H7 (cell line): ENCODE data around the gene KIF22. TPM values are rescaled to one million over a fixed set of nuclear protein-coding genes. Genes with fewer than 3 reads are reported as not detected.
"Not testable (repeated sequence)": the region's sequence is repeated elsewhere in the genome, so short reads cannot be mapped to it uniquely, and the experiment has no call there.

Source experiments
- DNase-seq: peaks from one replicate; pipeline ENCODE4 v3.0.0; 2012
- H3K27me3 ChIP-seq: 2 replicates; pipeline ENCODE4 v1.6.0; 2011; ENCODE audit warnings: mild to moderate bottlenecking, low read length; ENCODE audit not compliant: control insufficient read depth, insufficient read depth
- H3K36me3 ChIP-seq: replicated peaks from 2 replicates; pipeline ENCODE4 v1.5.1; 2011; ENCODE audit warnings: low read length; ENCODE audit not compliant: control insufficient read depth, insufficient read depth
- H3K4me3 ChIP-seq: 2 replicates; pipeline ENCODE4 v1.5.1; 2011; ENCODE audit warnings: low read depth, mild to moderate bottlenecking, control low read depth, low read length, moderate library complexity; ENCODE audit not compliant: insufficient read depth
- total RNA-seq: library from RNA; depleted of rRNA; stranded (reverse); fragments of >200 nt; shearing (Covaris generic); gene quantifications from 2 replicates; pipeline ENCODE4 v1.2.3, GENCODE V29; 2014

The KIF22 gene
- total RNA-seq, 1 experiment from 2014 or later: 205 TPM

DNA sequence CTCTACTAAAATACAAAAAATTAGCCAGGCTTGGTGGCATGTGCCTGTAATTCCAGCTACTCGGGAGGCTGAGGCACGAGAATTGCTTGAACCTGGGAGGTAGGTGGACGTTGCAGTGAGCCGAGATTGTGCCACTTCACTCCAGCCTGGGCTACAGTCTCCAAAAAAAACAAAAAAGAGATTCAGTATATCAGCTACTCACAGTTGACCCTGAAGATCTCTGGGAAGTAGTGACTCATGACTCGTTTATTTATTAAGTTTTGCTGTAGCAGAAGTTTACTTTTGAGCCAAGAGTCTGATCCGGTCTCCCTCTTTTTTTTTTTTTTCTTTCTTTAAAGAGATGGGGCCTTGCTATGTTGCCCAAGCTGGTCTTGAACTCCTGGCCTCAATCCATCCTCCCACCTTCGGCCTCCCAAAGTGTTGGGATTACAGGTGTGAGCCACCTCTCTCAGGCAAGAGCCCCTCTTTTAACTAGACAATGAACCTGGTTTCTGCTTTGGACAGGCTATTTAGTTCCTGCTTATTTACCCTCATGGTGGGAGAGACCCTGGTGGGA lies 34.1 kb downstream of the KIF22 start:
- Histone ChIP-seq H3K27me3 (no peaks in the 10 kb centered on the region), H3K4me3 (no peak overlapping the region), H3K36me3 (peaks cover 5% of the 10 kb centered on the region)
- no peak for DNase-seq

DNA sequence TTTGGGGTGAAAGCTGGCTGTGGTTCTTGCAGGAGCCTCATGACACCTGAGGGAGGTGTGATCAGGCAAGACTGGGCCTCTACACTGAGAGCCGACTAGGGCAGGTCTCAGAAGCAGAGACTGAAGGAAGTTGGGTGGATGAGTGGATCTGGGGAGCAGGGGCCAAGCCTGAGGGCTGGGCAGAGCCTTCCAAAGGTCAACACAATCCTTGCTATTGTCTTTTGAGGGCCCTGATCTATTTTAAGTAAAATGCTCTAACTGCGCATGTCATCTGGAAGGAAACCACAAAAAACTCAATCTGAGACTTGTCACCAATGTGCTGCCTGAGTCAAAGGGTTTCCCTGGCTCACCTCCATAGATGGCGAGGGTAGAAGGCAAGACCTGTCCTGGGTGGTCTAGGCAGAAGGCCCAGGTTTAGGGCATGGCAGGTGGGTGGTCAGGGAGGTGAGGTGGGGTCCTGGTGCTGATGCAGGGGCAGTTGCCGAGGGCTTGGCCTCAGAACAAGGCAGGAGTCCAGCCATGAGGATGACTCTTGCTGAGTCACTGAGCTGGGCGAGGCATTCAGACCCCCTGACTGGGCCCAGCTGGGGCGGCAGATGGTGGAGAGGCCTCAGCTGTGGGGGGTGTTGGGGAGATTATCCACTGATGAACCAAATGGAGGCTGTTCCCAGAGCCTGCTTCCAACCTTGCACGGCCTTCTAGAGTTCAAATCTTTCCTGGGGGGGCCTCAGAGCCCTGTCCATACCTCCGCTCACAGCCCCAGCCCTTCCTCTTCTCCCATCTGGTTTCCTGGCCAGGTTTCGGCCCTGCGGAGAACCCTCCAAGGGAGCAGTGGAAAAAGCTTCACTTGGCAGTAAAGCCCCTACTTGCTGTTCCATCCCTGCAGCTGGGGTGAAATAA lies 34.8 kb downstream of the KIF22 start:
- no peak for DNase-seq
- Histone ChIP-seq H3K4me3 (no peak overlapping the region), H3K36me3 (no peaks in the 10 kb centered on the region), H3K27me3 (no peaks in the 10 kb centered on the region)

DNA sequence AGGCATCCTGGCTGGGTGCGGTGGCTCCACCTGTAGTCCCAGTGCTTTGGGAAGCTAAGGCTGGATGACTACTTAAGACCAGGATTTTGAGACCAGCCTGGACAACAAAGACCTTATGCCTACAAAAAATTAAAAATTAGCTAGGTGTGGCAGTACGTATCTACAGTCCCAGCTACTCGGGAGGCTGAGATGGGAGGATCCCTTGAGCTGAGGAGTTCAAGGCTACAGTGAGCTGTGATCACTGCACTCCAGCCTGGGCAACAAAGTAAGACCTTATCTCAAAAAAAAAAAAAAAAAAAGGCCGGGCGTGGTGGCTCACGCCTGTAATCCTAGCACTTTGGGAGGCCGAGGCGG lies 35.8 kb downstream of the KIF22 start:
- Histone ChIP-seq H3K27me3 (no peaks in the 10 kb centered on the region), H3K36me3 (no peaks in the 10 kb centered on the region), H3K4me3 (no peak overlapping the region)
- DNase-seq: no peak

DNA sequence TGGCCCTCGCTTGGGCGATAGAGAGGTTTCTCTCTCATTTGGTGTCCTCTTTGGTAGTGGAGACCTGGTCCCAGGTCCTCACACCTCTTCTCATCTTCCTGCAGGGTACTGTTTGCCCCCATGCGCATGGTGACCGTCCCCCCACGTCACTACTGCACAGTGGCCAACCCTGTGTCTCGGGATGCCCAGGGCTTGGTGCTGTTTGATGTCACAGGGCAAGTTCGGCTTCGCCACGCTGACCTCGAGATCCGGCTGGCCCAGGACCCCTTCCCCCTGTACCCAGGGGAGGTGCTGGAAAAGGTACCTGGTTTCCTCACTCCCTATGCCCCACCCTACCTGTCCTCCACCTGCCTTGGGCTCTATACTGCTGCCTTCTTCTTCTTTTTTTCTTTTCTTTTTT lies 40.2 kb downstream of the KIF22 start:
- H3K4me3 ChIP-seq: no peak overlapping the region
- H3K27me3 ChIP-seq: no peaks in the 10 kb centered on the region
- DNase-seq: no peak
- H3K36me3 ChIP-seq: no peaks in the 10 kb centered on the region

DNA sequence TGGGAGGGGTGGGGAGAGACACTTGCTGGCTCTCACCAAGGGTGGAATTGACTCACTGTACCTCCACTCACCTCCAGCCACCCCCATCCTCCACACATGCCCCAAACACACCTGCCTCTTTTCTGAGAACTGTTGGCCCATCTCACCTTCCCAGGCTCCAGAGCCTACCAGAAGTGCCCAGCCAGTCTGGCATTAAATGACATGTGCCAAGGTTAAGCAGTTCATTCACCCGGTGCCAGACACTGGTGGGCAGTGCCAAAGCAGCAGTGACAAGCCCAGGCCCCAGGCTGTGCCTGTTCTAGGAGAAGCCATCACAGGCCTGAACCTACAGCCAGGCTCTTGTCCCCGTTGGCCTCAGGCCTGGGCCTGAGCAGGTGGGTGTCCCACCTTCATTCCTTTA lies 40.9 kb downstream of the KIF22 start:
- H3K36me3 ChIP-seq: no peaks in the 10 kb centered on the region
- H3K27me3 ChIP-seq: no peaks in the 10 kb centered on the region
- H3K4me3 ChIP-seq: no peak overlapping the region
- DNase-seq: no peak

DNA sequence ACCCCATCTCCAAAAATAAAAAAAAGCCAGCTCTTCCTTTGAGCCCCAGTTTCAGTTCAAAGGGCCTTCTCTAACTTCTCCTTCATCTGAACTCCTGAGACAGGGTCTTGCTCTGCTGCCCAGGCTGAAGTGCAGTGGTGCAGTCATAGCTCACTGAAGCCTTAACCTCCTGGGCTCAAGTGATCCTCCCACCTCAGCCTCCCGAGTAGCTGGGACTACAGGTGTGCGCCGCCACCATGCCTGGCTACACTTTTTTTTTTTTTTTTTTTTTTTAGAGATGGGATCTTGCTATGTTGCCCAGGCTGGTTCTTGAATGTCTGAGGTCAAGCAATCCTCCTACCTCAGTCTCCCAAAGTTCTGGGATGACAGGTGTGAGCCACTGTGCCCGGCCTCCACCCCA lies 42.7 kb downstream of the KIF22 start:
- H3K27me3 ChIP-seq, H3K36me3 ChIP-seq, H3K4me3 ChIP-seq, DNase-seq: not testable (repeated sequence)

DNA sequence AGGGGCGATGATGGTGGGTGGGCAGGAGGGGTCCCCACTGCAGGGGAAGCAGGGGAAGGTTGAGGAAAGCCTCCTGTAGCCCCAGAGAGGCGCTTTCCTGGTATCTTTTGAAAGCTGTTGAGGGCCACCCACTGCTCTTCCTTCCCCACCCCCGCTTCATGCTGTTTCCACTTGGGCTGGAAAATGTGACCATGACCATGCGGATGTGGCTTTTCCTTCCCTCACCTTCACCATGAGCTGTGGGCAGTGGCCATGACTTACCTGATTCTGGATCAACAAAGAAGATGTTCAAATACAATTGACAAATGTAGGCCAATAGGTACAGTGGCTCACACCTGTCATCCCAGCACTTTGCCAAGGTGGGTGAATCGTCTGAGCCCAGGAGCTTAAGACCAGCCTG lies 43.5 kb downstream of the KIF22 start:
- Histone ChIP-seq H3K4me3 (no peak overlapping the region), H3K27me3 (no peaks in the 10 kb centered on the region), H3K36me3 (no peaks in the 10 kb centered on the region)
- DNase-seq: no peak

DNA sequence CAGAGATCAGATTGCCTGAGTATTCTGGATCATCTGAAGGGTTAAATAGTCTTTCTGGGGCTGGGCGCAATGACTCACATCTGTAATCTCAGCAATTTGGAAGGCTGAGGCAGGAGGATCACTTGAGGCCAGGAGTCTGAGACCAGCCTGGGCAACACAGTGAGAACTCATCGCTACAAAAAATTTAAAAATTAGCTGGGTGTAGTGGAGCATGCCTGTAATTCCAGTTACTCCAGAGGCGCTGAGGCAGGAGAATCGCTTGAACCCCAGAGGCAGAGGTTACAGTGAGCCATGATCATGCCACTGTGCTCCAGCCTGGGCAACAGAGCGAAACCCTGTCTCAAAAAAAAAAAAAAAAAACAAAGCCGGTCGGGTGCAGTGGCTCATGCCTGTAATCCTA lies 45.4 kb downstream of the KIF22 start:
- H3K36me3 ChIP-seq: no peaks in the 10 kb centered on the region
- H3K4me3 ChIP-seq: no peak overlapping the region
- no peak for DNase-seq
- H3K27me3 ChIP-seq: no peaks in the 10 kb centered on the region

DNA sequence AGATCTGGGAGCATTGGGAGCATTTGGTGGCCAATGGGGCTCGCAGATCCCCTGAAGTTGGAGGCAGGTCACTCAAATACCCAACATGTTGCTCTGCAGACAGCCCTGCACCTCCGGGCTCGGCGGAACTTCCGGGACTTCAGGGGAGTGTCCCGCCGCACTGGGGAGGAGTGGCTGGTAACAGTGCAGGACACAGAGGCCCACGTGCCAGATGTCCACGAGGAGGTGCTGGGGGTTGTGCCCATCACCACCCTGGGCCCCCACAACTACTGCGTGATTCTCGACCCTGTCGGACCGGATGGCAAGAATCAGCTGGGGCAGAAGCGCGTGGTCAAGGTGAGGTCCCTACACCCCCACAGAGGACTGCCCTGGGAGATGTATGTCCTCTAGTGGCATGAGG lies 46.1 kb downstream of the KIF22 start:
- H3K36me3 ChIP-seq: no peaks in the 10 kb centered on the region
- DNase-seq: peak; percentile 36
- H3K27me3 ChIP-seq: no peaks in the 10 kb centered on the region
- no peak overlapping the region for H3K4me3 ChIP-seq

DNA sequence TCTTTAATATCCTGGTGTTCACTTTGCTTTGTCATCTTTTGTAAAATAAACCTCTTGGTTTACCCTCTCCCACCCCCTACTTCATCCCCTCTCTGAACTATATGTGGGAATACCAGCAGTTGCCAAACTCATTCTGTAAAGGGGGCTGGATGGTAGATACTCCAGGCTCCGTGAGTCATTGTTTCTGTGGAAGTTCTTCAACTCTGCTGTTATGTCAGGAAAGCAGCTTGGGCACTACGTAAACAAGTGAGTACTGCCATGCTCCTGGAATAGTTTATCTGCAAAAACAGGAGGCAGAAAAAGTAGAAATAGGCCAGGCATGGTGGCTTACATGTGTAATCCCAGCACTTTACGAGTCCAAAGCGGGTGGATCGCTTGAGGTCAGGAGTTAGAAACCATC lies 47.3 kb downstream of the KIF22 start:
- H3K4me3 ChIP-seq: no peak overlapping the region
- DNase-seq: no peak
- H3K27me3 ChIP-seq: no peaks in the 10 kb centered on the region
- H3K36me3 ChIP-seq: no peaks in the 10 kb centered on the region; the same call in 1 of the 2 replicates

DNA sequence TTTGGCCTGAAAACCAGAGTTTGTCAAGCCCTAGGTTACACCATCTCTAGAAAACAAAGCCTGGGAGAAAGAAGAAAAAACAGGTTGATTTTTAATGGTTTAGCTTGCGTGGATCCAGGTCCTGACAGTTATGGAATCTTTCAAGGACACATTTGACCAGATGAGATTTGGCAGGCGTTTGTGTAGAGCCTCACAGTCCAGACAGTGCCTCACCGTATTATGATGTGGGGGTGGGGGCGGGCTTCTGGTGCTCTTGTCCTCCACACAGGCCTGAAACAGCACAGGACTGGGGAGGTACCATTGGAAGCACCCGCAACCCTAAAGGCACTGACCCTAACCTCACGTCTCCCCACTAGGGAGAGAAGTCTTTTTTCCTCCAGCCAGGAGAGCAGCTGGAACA lies 49.3 kb downstream of the KIF22 start:
- DNase-seq: peak; percentile 36
- Histone ChIP-seq H3K4me3 (no peak overlapping the region), H3K36me3 (no peaks in the 10 kb centered on the region; the same call in 1 of the 2 replicates), H3K27me3 (no peaks in the 10 kb centered on the region)

DNA sequence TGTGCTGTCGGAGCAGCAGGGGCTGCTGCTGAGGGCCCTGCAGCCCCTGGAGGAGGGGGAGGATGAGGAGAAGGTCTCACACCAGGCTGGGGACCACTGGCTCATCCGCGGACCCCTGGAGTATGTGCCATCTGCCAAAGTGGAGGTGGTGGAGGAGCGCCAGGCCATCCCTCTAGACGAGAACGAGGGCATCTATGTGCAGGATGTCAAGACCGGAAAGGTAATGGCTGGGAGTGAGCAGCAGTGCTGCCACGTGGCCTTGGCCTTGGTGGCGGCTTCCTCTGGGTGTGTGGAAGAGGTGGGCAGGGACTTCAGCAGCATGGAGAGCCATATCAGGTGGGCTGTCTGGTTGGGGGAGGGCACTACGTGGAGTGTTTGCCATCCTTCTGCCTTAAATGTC lies 49.7 kb downstream of the KIF22 start:
- H3K27me3 ChIP-seq: no peaks in the 10 kb centered on the region
- no peak for DNase-seq
- H3K36me3 ChIP-seq: no peaks in the 10 kb centered on the region; the same call in 1 of the 2 replicates

DNA sequence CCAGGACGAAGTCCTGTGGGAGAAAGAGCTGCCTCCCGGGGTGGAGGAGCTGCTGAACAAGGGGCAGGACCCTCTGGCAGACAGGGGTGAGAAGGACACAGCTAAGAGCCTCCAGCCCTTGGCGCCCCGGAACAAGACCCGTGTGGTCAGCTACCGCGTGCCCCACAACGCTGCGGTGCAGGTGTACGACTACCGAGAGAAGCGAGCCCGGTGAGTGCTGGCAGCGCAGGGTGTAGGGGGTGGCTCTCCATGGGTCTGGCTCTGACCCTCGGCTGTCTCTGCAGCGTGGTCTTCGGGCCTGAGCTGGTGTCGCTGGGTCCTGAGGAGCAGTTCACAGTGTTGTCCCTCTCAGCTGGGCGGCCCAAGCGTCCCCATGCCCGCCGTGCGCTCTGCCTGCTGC lies 51.1 kb downstream of the KIF22 start:
- no peak overlapping the region for H3K4me3 ChIP-seq
- DNase-seq: no peak
- no peaks in the 10 kb centered on the region; the same call in 1 of the 2 replicates for H3K36me3 ChIP-seq
- no peaks in the 10 kb centered on the region for H3K27me3 ChIP-seq

More for the DNA sequence above, 49.7 kb downstream of the KIF22 start:
- no peak overlapping the region for H3K4me3 ChIP-seq

DNA sequence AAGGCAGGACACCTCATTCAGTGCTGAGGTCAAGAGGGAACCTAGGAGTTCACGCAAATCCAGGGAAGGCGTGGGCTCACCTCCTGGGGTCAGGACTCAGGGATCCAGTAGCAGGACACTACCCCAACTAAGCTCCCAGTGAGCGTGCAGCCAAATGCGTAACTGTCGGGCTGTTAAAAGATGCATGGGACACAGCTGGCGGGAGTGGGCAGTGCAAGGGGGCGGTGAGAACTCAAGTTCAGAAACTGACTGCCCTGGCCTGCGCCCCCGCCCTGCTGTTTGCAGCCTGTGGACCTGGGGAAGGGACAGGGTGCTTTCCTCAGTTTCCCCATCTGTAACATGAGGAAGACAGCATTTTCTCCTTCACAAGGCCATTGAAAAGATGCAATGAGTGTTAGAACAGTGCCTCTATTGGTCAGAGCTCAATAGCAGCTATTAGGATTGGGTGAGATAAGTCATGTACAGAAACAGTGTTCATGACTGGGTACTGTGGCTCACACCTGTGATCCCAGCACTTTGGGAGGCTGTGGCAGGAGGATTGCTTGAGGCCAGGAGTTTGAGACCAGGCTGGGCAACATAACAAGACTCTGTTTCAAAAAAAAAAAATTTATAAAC lies 52.3 kb downstream of the KIF22 start:
- H3K36me3 ChIP-seq: no peaks in the 10 kb centered on the region; the same call in 1 of the 2 replicates
- no peak for DNase-seq
- no peaks in the 10 kb centered on the region for H3K27me3 ChIP-seq
- no peak overlapping the region for H3K4me3 ChIP-seq

DNA sequence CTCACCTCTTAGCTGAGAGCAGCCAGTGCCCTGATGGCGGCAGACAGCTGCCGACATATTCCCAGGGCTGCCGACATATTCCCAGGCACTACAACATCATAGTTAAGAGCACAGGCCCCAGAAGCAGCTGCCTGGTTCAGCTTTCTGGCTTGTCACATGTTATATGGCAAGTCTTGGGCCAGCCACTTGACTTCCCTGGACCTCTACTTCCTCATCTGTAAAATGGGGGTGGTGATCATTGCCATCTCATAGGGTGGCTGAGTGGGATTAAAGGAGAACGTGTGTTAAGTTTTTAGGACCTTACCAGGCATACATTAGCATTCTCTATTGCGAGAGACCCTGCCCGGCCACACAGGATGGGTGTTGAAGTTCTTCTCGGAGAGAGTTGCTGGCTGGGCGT lies 53.4 kb downstream of the KIF22 start:
- no peak for DNase-seq
- Histone ChIP-seq H3K36me3 (no peaks in the 10 kb centered on the region; the same call in 1 of the 2 replicates), H3K27me3 (no peaks in the 10 kb centered on the region), H3K4me3 (no peak overlapping the region)
